HG03575 (cell line): Measurements from ENCODE around the gene EPS8.

ENCODE experiments used
- ATAC-seq: cut with Tn5 transposase; IDR thresholded peaks from one replicate; pipeline ENCODE4 v1.9.1; 2021; ENCODE audit not compliant: unreplicated experiment, insufficient number of reproducible peaks, low FRiP score; ENCODE audit errors: extremely low read depth

The EPS8 gene

GRCh38 chr12:15728118-15728598 is 61.0 kb downstream of the EPS8 start:
- ATAC-seq = no peak

GRCh38 chr12:15726878-15727150 is 62.4 kb downstream of the EPS8 start:
- no peak for ATAC-seq

GRCh38 chr12:15726027-15726877 is 62.9 kb downstream of the EPS8 start:
- ATAC-seq = no peak

- no peak for ATAC-seq
These were observed 66.2 kb downstream of the EPS8 start for GRCh38 chr12:15722951-15723350.

GRCh38 chr12:15721316-15722115 is 67.7 kb downstream of the EPS8 start:
- no peak for ATAC-seq

GRCh38 chr12:15720295-15720694 is 68.9 kb downstream of the EPS8 start:
- ATAC-seq = no peak

GRCh38 chr12:15719230-15719629 is 70.0 kb downstream of the EPS8 start:
- no peak for ATAC-seq

GRCh38 chr12:15717940-15718567 is 71.1 kb downstream of the EPS8 start:
- ATAC-seq = no peak

GRCh38 chr12:15716581-15716980 is 72.6 kb downstream of the EPS8 start:
- no peak for ATAC-seq

- ATAC-seq = no peak
These were observed 74.9 kb downstream of the EPS8 start for GRCh38 chr12:15714256-15714655.

- no peak for ATAC-seq
These were observed 76.1 kb downstream of the EPS8 start for GRCh38 chr12:15712823-15713660.

GRCh38 chr12:15712160-15712559 is 77.0 kb downstream of the EPS8 start:
- ATAC-seq = no peak

GRCh38 chr12:15710860-15711510 is 78.2 kb downstream of the EPS8 start:
- ATAC-seq = no peak

- ATAC-seq = no peak
These were observed 79.6 kb downstream of the EPS8 start for GRCh38 chr12:15709551-15709950.

- no peak for ATAC-seq
These were observed 80.7 kb downstream of the EPS8 start for GRCh38 chr12:15708396-15709076.

GRCh38 chr12:15707516-15708199 is 81.5 kb downstream of the EPS8 start:
- ATAC-seq = no peak

- ATAC-seq = no peak
These were observed 83.0 kb downstream of the EPS8 start for GRCh38 chr12:15706010-15706676.
